HG03460 (cell line): Measurements from ENCODE around the gene LRRC15.

Experiments
- ATAC-seq: cut with Tn5 transposase; IDR thresholded peaks from one replicate; pipeline ENCODE4 v1.9.1; 2021; ENCODE audit not compliant: unreplicated experiment

LRRC15 gene

DNA sequence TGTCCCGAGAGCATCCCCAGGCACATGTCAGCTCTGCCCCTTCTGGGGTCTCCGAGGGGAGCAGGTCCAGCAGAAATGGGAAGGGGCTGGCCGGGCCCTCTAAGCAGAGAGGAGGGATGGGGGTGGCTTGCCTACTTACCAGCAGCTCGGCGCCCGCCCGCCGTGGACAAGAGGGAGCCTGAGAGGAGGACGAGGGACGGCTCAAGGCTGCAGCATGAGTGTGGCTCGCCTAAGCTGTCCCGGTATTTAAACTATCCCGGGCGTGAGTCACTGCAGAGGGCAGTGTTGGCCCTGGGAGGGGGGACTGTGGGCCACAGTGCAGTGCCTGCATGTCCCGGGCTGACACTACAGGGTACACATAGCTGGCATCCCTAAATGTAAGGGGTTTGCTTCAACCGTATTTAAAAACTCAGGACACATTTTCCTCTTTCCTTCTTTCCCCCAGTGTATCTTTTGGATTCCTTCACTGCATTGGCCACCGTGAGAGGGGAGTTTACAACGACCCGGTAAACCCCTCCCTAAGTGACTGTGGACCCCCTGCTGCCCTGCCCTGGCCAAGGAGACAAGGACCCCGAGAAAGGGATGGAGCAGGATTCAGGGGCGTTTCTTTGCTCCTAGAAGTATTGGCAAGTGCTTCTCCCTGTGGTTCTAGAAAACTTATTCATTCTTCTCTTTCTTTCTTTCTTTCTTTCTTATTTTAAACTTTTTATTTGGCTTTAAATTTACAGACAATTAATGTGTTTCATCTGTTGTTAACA, at the start of gene LRRC15:
Gene LRRC15, minus strand, starts transcription at position 222 of the 758 bp plus-strand sequence. CDS start 8,700 bp downstream, outside the sequence.
- ATAC-seq, result no peak

DNA sequence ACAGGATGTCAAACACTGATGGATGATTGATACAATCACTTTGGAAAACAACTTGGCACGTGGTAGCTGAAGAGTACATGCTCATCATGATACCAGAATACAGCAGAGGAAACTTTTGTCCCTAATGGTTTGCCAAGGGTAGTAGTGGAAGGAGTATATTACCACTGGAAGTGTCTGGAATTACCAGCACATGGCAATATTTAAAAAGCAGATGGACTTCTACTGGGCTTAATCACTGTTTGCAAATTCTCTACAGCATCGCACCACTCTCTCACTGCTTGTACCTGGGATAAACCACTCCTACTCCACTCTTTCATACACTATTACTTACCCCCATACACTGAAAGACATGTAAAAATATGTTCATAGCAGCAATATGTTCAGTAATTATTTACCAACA, 49.1 kb upstream of the LRRC15 start:
- ATAC-seq, result no peak

GRCh38 chr3:194407423-194407822, 37.9 kb upstream of the LRRC15 start:
- ATAC-seq, result no peak

- no peak for ATAC-seq
Measured at GRCh38 chr3:194405766-194406165, 36.2 kb upstream of the LRRC15 start.

DNA sequence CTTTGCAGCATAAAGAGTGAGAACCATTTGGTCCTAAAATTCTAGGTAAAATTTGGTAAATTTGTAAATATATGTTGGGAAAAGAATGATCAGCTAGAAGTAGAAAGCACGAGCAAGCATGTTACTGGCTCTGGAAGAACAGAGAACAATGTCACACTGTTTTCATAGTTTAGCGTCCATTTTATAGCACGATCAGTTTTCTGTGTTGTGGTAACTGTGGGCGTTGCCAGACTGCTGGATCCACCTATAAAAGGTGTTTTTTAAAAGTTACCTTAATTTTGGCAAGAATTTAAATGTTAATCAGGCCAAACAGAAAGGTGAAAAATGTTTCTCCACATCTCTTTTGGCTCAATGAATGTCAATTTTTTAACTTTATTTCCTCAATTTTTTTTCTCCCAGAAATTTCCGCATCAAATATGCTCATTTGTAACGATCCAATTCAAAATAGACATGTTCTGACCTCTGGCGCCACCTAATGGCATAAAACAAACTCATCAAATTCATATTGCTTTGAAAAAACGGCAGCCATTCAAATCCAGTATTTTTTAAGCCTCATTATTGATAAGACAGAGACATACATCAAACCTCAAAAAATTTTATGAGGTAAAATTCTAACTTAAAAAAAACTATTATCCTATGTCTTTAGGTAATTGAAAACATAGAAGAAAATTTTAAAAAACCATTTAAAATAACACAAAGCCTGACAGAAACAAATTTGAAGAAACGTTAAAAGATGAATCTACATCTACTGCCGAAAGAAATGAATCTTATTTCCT, 35.0 kb upstream of the LRRC15 start:
- ATAC-seq, result no peak

DNA sequence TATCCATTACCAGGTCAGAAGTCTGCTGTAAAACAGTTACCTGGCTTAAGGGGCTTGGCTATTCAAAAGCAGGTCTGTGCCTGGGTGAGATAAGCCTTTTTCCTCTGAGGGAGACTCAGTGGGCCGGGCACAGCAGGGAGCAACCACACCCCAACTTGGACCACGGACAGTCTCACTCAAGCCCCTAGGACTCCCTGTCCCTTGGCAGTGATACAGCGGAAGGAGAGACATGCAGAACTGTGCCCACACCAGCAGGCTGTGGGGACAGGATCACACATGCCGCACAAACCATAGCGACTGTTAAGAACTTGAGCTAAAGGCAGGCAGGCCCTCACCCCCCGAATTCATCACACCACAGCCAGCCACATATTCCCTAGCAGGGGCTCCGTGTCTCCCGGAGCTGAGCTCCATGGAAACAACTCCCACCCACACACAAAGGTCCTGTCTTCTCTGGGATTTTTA, 32.4 kb upstream of the LRRC15 start:
- ATAC-seq, result no peak

DNA sequence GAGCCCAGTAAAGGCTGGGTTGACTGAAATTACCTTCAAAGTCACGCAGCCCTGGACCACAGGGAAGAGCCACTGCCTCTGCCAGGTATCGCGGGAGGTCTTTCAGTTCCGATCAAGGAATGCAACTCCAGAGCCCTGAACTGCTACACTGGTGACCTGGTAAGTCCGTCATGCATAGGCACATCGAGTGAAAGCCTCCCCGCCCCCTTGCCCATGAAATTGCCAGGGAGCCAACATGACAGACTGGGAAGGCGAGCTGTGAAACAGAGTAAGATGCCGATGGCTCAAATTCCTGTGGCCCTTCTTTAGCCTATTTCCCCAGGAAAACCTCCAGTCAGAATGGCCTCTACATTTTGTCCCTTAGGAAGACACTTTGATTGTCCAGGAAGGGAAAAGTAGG, 31.8 kb upstream of the LRRC15 start:
- ATAC-seq, result no peak

DNA sequence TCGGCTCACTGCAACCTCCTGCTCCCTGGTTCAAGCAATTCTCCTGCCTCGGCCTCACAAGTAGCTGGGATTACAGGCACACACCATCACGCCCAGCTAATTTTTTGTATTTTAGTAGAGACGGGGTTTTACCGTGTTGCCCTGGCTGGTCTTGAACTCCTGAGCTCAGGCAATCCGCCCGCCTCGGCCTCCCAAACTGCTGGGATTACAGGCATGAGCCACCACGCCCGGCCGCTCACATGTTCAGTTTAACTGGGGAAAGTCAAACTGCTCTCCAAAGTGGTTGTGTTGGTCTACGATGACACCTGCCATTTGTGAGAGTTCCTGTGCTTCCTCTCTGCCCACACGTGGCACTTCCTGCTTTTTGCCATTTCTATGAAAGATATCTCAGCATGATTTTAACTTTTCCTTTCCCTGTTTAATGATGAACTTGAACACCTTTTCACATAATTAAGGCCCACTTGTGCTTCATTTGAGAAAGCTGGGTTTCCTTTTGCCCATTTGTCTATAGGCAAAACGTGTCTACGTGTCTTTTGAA, 30.4 kb upstream of the LRRC15 start:
- ATAC-seq, result no peak

DNA sequence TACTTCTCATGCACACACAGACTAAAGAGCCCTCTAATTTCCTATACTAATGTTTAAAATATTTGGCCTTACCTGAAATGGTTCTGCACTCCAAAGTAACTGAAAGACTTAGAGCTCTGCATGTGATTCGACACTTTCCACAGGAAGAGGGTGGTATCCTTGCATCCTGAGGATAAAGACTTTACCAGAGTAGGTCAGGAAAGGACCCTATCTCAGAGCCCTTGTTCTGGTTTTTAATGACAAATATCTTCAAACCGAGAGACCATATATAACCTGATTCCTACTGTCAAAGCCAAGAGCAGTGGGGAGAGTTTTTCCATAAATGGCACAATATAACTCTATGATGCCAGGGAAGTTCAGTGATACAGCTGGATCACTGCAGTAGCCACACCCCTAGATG, 29.6 kb upstream of the LRRC15 start, which contains the start of gene GP5:
Gene GP5, minus strand, starts transcription at position 101 of the 400 bp plus-strand sequence. CDS start 984 bp downstream, outside the sequence.
- no peak for ATAC-seq

DNA sequence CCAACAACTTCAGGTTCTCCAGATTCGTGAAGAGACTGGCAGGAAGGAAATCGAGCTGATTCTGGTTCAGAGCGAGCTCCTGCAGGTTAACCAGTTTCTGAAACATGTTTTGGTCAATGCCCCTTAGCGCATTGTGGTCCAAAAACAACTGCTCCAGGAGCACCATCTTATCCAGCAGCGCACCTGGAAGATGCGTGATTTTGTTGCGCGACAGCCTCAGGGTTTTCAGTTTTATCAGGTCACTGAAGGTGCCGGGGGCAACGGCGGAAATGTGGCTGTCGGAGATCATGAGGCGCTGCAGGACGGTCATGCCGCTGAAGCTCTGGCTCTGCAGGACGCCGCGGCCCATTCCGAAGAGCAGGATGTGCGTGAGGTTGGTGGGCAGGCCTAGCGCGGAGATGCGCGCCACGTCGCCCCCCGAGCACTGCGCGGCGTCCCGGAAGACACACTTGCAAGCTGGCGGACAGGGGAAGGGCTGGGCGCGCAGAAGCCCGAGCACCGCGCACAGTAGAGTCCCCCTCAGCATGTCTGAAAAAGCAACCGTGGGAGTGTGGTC, 28.3 kb upstream of the LRRC15 start:
- no peak for ATAC-seq

DNA sequence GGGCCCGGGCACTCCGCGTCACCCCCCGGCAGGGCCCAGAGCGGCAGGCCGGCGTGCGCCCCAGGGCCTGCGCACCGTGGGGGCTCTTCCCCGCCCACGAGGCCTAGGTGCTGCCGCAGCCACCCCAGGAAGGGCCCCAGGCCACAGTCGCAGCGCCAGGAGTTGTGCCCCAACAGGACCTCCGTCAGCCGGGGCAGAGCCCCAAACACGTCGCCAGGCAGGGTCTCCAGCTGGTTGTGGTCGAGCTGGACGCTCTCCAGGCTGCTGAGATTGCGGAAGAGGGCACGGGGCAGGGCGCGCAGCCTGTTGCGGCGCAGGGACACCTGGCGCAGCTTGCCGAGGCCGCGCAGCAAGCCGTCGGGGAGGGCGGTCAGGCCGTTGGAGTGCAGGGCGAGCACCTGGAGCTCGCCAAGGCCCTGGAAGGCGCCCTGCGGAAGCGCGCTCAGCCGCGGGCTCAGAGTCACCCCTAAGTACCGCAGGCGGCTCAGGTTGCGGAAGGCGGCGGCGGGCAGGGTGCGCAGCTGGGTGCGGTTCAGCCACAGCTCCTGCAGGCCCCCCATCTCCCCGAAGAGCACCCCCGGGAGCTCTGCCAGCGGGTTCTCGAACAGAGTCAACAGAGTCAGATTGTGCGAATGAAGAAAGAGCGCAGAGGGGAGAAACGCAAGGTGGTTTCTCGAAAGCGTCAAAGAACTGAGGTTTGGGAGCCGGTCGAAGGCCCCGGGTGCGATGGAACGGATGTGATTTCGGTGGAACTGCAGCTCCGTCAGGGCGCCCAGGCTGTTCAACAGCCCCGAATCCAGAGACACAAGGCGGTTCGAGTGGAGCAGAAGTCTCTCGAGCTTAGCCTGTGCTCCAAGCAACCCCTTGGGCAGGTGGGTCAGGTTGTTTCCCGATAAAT, 27.6 kb upstream of the LRRC15 start:
- ATAC-seq, result no peak

- ATAC-seq, result no peak
Measured at GRCh38 chr3:194396539-194396858, 27.0 kb upstream of the LRRC15 start.

- ATAC-seq, result no peak
Measured at GRCh38 chr3:194395778-194396538, 26.4 kb upstream of the LRRC15 start.

- no peak for ATAC-seq
Measured at GRCh38 chr3:194395212-194395611, 25.7 kb upstream of the LRRC15 start.

DNA sequence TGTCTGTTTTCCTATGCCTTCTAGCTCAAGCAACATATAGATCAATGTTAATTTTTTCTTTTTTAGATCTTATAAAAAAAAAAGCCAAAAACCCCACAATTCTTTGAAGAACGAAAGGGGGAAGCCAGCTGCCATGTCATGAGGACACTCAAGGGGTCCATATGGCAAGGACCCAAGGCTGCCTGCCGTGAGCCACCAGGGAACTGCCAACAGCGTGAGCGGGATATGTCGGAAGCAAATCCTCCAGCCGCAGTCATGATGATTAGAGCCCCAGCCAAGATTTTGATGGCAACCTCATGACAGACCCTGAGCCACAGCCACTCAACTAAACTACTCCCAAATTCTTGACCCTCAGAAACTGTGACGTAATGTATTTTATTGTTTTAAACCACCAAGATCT, 23.0 kb upstream of the LRRC15 start:
- no peak for ATAC-seq

- no peak for ATAC-seq
Measured at GRCh38 chr3:194390835-194391234, 21.3 kb upstream of the LRRC15 start.

DNA sequence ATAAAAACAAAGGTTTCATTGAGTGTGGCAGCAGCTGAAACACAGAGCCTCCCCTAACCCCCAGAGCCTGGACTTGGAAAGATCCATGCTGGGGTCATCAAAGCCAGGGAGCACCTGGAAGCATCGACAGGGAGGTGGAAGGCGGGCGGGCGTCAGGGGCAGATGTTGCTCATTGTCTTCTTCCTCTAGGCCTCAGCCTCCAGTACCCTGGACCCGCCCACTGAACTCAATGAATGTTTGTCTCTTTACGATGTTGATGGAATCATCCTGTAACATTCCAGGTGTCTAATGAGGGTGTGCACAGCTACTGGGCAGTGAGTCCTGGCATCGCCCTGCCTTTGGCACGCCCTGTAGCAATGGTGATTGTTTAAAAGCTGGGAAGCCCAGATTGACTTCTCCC, 19.7 kb upstream of the LRRC15 start:
- ATAC-seq, result no peak

DNA sequence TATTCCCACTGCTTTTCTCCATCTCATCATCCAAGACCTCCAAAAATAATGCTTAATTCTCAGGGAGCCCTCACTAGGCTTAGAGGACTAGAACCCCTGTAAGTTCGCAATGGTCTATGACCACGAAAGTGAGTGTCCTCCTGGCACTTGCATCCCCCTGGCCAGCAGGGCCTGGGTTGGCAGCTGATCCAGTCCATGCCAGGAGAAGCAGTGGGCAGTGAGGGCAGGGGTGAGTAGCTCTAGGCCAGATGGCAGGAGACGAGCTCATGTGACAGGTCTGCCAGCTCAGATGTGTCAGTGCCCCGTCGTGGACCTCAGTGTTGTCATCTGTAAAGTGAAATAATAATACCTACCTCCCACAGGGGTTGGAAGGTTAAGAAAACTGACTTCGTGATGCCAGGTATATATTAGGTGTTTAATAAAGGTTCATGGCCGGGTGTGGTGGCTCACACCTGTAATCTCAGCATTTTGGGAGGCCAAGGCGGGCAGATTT, 18.4 kb upstream of the LRRC15 start:
- ATAC-seq, result no peak

- no peak for ATAC-seq
Measured at GRCh38 chr3:194387276-194387675, 17.7 kb upstream of the LRRC15 start.

- ATAC-seq, result no peak
Measured at GRCh38 chr3:194386648-194387047, 17.1 kb upstream of the LRRC15 start.
